GM18526 (cell line): Measurements from ENCODE around the gene IPPK.

Experiments used
- POLR2A ChIP-seq: IDR thresholded peaks from 3 replicates; pipeline ENCODE4 v1.6.1; 2011; ENCODE audit not compliant: insufficient read length; ENCODE audit errors: extremely low read depth

Gene IPPK

GRCh38 chr9:92669890-92670708 lies at the start of gene IPPK:
Gene IPPK (minus strand): TSS chr9:92670131. CDS start chr9:92669988, 143 bp downstream.
- TF ChIP-seq POLR2A = peak; percentile 92

- TF ChIP-seq POLR2A = no peak
Measured at GRCh38 chr9:92719028-92719647, 49.2 kb upstream of the IPPK start.

- TF ChIP-seq POLR2A = no peak
Measured at GRCh38 chr9:92718086-92719001, 48.4 kb upstream of the IPPK start.

- no peak for TF ChIP-seq POLR2A
Measured at GRCh38 chr9:92717201-92718085, 47.5 kb upstream of the IPPK start.

GRCh38 chr9:92716557-92716956 lies 46.6 kb upstream of the IPPK start:
- no peak for TF ChIP-seq POLR2A

GRCh38 chr9:92715488-92716231 lies 45.7 kb upstream of the IPPK start:
- no peak for TF ChIP-seq POLR2A

- TF ChIP-seq POLR2A = no peak
Measured at GRCh38 chr9:92714787-92715487, 45.0 kb upstream of the IPPK start.

GRCh38 chr9:92714016-92714415 lies 44.1 kb upstream of the IPPK start:
- no peak for TF ChIP-seq POLR2A

- no peak for TF ChIP-seq POLR2A
Measured at GRCh38 chr9:92713528-92713927, 43.6 kb upstream of the IPPK start.

GRCh38 chr9:92712767-92713166 lies 42.8 kb upstream of the IPPK start:
- TF ChIP-seq POLR2A = no peak

GRCh38 chr9:92711844-92712243 lies 41.9 kb upstream of the IPPK start:
- TF ChIP-seq POLR2A = no peak

- no peak for TF ChIP-seq POLR2A
Measured at GRCh38 chr9:92711146-92711545, 41.2 kb upstream of the IPPK start.

GRCh38 chr9:92710368-92710767 lies 40.4 kb upstream of the IPPK start:
- no peak for TF ChIP-seq POLR2A

- TF ChIP-seq POLR2A = no peak
Measured at GRCh38 chr9:92709954-92710353, 40.0 kb upstream of the IPPK start.

- TF ChIP-seq POLR2A = no peak
Measured at GRCh38 chr9:92709240-92709639, 39.3 kb upstream of the IPPK start.
